Uterus (tissue), 4 donors: ENCODE results near the gene GLIPR1. TPM values are rescaled to one million over a fixed set of nuclear protein-coding genes. Genes with fewer than 3 reads are reported as not detected.
"Not testable (repeated sequence)": the region's sequence is repeated elsewhere in the genome, so short reads cannot be mapped to it uniquely, and the experiment has no call there.

Experiments used
- DNase-seq, 2 donors: peaks; one replicate each; pipeline ENCODE4 v3.0.0-alpha.2; 2019 to 2020
- H3K27ac ChIP-seq, 2 donors: fragments of 200-600 bp; sonication (generic); 1 replicate in 1 of 2; 2 replicates in 1 of 2; pipeline ENCODE4 v1.5.1; 2016 to 2018
- H3K27me3 ChIP-seq, 2 donors: fragments of 200-600 bp; sonication (generic); one replicate each; pipeline ENCODE4 v1.5.1; 2018 to 2019; ENCODE audit warnings: control low read depth in 1 of 2
- H3K36me3 ChIP-seq, 2 donors: fragments of 200-600 bp; sonication (generic); one replicate each; pipeline ENCODE4 v1.5.1; 2019; ENCODE audit warnings: control low read depth in 1 of 2
- H3K4me1 ChIP-seq, 2 donors: fragments of 200-600 bp; sonication (generic); one replicate each; pipeline ENCODE4 v1.5.1; 2018 to 2019; ENCODE audit warnings: control low read depth in 1 of 2
- H3K4me3 ChIP-seq, 2 donors: fragments of 200-600 bp; sonication (generic); 1 replicate in 1 of 2; 2 replicates in 1 of 2; pipeline ENCODE4 v1.5.1; 2018 to 2019; ENCODE audit warnings: mild to moderate bottlenecking in 1 of 2
- H3K9me3 ChIP-seq, 2 donors: fragments of 200-600 bp; sonication (generic); one replicate each; pipeline ENCODE4 v1.5.1; 2019; ENCODE audit warnings: control low read depth in 1 of 2
- POLR2A ChIP-seq, 2 donors: fragments of 450-650 bp; IDR thresholded peaks; one replicate each; pipeline ENCODE4 v1.6.1; 2016; ENCODE audit warnings: antibody characterized with exemption in 2 of 2, mild to moderate bottlenecking in 1 of 2, moderate library complexity in 1 of 2
- intact Hi-C: fragments of 100-400 bp; cut with DNase I; formaldehyde crosslinking; loops from one replicate; pipeline ENCODE4 v1.15.1; 2023; ENCODE audit warnings: low total_unique reads
- total RNA-seq, 4 donors: library from RNA; depleted of rRNA in 3 of 4; stranded (reverse); fragments of >200 nt in 3 of 4; gene quantifications; one replicate each; pipeline versions ENCODE4 v1.1.0 to v1.2.4, GENCODE V29; 2014 to 2023
- TF ChIP-seq, protein P1 (sequence below), 4 experiments: fragments of 200-600 bp in 2 of 4; fragments of 450-650 bp in 2 of 4; sonication (generic) in 2 of 4; IDR thresholded peaks; one replicate each; pipeline ENCODE4 v1.5.1; 2016 to 2019; ENCODE audit warnings: antibody characterized with exemption in 4 of 4, mild to moderate bottlenecking in 2 of 4, moderate library complexity in 1 of 4
- donor health status: DM: yes; HTN: yes; CAD: no.

Gene GLIPR1
- total RNA-seq, 4 donors from 2014 or later: 43.8 to 74.3 (median 49.6) TPM

DNA sequence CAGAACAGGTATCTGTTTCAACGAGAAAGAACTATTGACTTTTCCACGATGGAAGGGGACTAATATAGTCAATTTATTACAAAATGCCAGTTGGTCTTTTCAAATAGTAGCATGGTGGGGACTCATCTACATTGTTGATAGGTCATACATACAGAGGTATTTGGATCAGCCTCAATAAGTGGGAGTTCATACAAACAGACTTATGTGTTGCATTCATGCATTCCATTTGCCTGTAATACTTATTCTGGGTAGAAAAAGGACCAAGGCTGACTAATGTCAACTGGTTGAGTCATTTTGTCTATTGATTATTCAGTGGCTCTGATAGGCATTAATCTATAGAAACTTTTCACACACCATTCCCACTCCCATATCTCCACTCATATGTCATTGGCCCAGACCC is 41.5 kb upstream of the GLIPR1 start:
- no peak overlapping the region for H3K4me3 ChIP-seq
- intact Hi-C loops: no loop called here

DNA sequence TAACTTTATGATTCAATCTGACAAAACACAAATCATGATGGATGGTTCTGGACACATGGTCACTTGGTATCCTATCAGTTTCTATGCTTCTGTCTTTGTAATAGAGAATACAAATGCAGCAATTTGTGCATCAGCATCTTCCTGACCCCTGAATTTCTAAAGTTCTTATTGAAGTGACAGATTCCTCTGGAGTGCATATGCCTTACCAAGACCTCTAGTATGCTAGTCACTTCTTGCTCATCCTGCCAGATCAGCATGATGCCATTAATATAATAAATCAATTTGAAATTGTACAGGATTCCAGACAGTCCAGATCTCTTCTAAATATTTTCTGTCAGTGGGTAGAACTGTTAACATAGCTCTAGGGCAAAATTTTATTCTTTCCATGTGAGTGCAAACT is 40.6 kb upstream of the GLIPR1 start:
- intact Hi-C loops: no loop called here
- TF ChIP-seq POLR2A (IDR thresholded peaks at IDR 0.05): no peak
- TF ChIP-seq, protein P1, sequence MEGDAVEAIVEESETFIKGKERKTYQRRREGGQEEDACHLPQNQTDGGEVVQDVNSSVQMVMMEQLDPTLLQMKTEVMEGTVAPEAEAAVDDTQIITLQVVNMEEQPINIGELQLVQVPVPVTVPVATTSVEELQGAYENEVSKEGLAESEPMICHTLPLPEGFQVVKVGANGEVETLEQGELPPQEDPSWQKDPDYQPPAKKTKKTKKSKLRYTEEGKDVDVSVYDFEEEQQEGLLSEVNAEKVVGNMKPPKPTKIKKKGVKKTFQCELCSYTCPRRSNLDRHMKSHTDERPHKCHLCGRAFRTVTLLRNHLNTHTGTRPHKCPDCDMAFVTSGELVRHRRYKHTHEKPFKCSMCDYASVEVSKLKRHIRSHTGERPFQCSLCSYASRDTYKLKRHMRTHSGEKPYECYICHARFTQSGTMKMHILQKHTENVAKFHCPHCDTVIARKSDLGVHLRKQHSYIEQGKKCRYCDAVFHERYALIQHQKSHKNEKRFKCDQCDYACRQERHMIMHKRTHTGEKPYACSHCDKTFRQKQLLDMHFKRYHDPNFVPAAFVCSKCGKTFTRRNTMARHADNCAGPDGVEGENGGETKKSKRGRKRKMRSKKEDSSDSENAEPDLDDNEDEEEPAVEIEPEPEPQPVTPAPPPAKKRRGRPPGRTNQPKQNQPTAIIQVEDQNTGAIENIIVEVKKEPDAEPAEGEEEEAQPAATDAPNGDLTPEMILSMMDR (IDR thresholded peaks at IDR 0.05): no peak

More for the DNA sequence above, 41.5 kb upstream of the GLIPR1 start:
- H3K27me3 ChIP-seq: no peaks in the 10 kb centered on the region
- no peak for TF ChIP-seq POLR2A (IDR thresholded peaks at IDR 0.05)
- TF ChIP-seq, protein P1 (IDR thresholded peaks at IDR 0.05): no peak
- no peak overlapping the region for H3K27ac ChIP-seq
- H3K36me3 ChIP-seq: no peaks in the 10 kb centered on the region
- H3K9me3 ChIP-seq: peaks cover 0 to 8% of the 10 kb centered on the region in 2 donors
- no peaks in the 10 kb centered on the region for H3K4me1 ChIP-seq
- no peak for DNase-seq

DNA sequence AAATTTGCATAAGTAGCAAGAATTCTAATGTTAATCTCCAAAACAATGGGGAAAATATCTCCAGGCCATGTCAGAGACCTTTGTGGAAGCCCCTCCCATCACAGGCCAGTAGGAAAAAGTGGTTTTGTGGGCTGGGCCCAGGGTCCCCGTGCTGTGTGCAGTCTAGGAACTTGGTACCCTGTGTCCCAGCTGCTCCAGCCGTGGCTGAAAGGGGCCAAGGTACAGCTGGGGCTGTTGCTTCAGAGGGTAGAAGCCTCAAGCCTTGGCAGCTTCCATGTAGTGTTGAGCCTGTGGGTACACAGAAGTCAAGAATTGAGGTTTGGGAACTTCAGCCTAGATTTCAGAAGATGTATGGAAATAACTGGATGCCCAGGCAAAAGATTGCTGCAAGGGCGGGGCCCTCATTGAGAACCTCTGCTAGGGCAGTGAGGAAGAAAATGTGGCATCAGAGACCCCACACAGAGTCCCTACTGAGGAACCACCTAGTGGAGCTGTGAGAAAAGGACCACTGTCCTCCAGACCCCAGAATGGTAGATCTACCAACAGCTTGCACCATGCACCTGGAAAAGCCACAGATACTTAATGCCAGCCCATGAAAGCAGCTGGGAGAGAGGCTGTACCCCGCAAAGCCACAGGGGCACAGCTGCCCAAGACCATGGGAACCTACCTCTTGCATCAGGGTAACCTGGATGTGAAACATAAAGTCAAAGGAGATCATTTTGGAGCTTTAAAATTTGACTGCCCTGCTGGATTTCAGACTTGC is 38.7 kb upstream of the GLIPR1 start:
- DNase-seq, H3K9me3 ChIP-seq, H3K4me3 ChIP-seq, H3K27ac ChIP-seq, H3K27me3 ChIP-seq, intact Hi-C loops, H3K36me3 ChIP-seq, H3K4me1 ChIP-seq: not testable (repeated sequence)

More for the DNA sequence above, 40.6 kb upstream of the GLIPR1 start:
- Histone ChIP-seq H3K4me3 (no peak overlapping the region), H3K9me3 (peaks cover 0 to 8% of the 10 kb centered on the region in 2 donors), H3K36me3 (no peaks in the 10 kb centered on the region), H3K27me3 (no peaks in the 10 kb centered on the region), H3K27ac (no peak overlapping the region), H3K4me1 (no peaks in the 10 kb centered on the region)
- DNase-seq: no peak

DNA sequence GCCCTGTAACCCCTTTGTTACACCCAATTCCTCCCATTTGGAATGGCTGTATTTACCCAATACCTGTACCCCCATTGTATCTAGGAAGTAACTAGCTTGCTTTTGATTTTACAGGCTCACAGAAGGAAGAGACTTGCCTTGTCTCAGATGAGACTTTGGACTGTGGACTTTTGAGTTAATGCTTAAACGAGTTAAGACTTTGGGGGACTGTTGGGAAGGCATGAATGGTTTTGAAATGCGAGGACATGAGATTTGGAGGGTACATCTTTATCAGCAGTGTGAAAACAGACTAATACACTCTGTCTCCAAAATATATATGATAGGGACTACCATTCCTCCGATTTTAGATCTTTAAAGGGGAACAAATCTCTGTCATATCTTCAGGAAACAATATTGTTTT is 38.1 kb upstream of the GLIPR1 start:
- H3K9me3 ChIP-seq, H3K4me1 ChIP-seq, intact Hi-C loops, H3K27ac ChIP-seq, H3K4me3 ChIP-seq, H3K36me3 ChIP-seq, DNase-seq, H3K27me3 ChIP-seq: not testable (repeated sequence)

DNA sequence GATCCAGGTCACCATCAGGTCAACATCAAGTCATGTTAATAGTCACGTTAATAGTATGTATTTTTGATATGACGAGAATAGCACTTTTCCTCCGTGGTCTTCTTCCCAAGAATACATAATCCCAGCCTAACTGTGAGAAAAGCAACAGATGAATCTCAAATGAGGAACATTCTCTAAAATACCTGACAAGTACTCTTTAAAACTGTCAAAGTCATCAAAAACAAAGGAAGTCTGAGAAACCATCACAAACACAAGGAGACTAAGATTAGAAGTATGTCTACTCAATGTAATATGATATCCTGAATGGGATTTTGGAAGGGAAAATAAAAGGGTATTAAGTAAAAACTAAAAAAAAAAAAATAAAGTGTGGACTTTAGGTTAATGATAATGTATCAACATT is 36.8 kb upstream of the GLIPR1 start:
- Histone ChIP-seq H3K36me3 (no peaks in the 10 kb centered on the region), H3K9me3 (no peaks in the 10 kb centered on the region), H3K27ac (no peak overlapping the region), H3K4me1 (no peaks in the 10 kb centered on the region), H3K4me3 (no peak overlapping the region), H3K27me3 (no peaks in the 10 kb centered on the region)
- TF ChIP-seq, protein P1 (IDR thresholded peaks at IDR 0.05): no peak
- TF ChIP-seq POLR2A (IDR thresholded peaks at IDR 0.05): no peak
- DNase-seq: no peak
- intact Hi-C loops: no loop called here

DNA sequence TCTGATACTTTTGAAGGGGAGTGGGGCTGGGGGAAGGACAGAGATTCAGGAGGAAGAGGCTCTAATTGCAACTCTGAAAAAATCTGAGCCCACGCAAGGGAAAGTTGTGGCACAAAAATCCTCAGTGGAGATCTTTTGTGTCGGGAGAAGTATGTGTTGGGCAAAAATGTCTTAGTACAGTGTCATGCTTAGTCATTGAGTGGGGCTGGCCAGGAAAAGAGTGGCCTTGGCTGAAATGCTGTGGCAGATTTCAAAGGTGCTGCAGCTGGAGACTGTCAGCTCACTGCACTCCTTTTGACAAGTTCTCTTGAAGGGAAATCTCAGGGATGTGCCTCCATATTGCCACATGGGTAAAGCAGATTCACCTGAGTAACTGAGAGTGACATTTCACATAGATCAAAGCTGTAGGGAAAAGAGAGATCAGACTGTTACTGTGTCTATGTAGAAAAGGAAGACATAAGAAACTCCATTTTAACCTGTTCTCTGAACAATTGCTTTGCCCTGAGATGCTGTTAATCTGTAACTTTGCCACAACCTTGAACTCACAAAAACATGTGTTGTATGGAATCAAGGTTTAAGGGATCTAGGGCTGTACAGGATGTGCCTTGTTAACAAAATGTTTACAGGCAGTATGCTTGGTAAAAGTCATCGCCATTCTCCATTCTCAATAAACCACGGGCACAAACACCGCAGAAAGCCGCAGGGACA is 36.0 kb upstream of the GLIPR1 start:
- Histone ChIP-seq H3K4me3 (no peak overlapping the region), H3K9me3 (no peaks in the 10 kb centered on the region), H3K36me3 (no peaks in the 10 kb centered on the region), H3K4me1 (no peaks in the 10 kb centered on the region), H3K27me3 (no peaks in the 10 kb centered on the region), H3K27ac (no peak overlapping the region)
- TF ChIP-seq, protein P1 (IDR thresholded peaks at IDR 0.05): no peak
- no peak for TF ChIP-seq POLR2A (IDR thresholded peaks at IDR 0.05)
- intact Hi-C loops: no loop called here
- no peak for DNase-seq

DNA sequence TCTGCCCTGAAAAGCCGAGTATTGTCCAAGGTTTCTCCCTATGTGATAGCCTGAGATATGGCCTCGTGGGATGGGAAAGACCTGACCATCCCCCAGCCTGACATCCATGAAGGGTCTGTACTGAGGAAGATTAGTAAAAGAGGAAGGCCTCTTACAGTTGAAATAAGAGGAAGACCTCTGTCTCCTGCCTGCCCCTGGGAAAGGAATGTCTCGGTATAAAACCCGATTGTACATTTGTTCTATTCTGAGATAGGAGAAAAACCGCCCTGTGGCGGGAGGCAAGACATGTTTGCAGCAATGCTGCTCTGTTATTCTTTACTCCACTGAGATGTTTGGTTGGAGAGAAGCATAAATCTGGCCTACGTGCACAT is 35.4 kb upstream of the GLIPR1 start:
- H3K27ac ChIP-seq, H3K4me1 ChIP-seq, H3K27me3 ChIP-seq, DNase-seq, H3K4me3 ChIP-seq, H3K36me3 ChIP-seq, H3K9me3 ChIP-seq, intact Hi-C loops: not testable (repeated sequence)
